ENCODE measurements around the gene CIAPIN1. TPM values are rescaled to one million over a fixed set of nuclear protein-coding genes. Genes with fewer than 3 reads are reported as not detected.
"Not testable (repeated sequence)": the region's sequence is repeated elsewhere in the genome, so short reads cannot be mapped to it uniquely, and the experiment has no call there.

Gene CIAPIN1
- total and polyA plus RNA-seq, 2 experiments from 2014 or later: 65.5 to 156 TPM

- no peak within 1 kb of the TSS for H3K27ac ChIP-seq
- DNase-seq (ENCODE audit: low read depth in 1 of 2, low spot score in 1 of 2): no peak
- no peaks in the 10 kb centered on the region for H3K4me1 ChIP-seq (ENCODE audit: low read depth)
- H3K36me3 ChIP-seq: no peaks in the 10 kb centered on the region
- no peak within 1 kb of the TSS for H3K4me3 ChIP-seq
- TF ChIP-seq CTCF (IDR thresholded peaks at IDR 0.05; ENCODE audit: low read depth, low read length): no peak
- H3K9me3 ChIP-seq (ENCODE audit: low read depth): no peaks in the 10 kb centered on the region
- no peaks in the 10 kb centered on the region for H3K27me3 ChIP-seq
These were observed 43.0 kb downstream of the CIAPIN1 start, which contains the start of gene CCL17 for GRCh38 chr16:57403965-57404817. Gene CCL17 (plus strand): TSS chr16:57404767. CDS start chr16:57413933, 9,166 bp downstream.

- TF ChIP-seq CTCF (IDR thresholded peaks at IDR 0.05; ENCODE audit: low read depth, low read length): no peak
- Histone ChIP-seq H3K27ac (no peak overlapping the region), H3K4me1 (ENCODE audit: low read depth) (no peaks in the 10 kb centered on the region), H3K36me3 (no peaks in the 10 kb centered on the region), H3K9me3 (ENCODE audit: low read depth) (no peaks in the 10 kb centered on the region), H3K27me3 (no peaks in the 10 kb centered on the region), H3K4me3 (no peak overlapping the region)
- peak in 1 of 2 donors; percentile 24 for DNase-seq (ENCODE audit: low read depth in 1 of 2, low spot score in 1 of 2)
These were observed 45.1 kb downstream of the CIAPIN1 start for GRCh38 chr16:57401943-57402640.

GRCh38 chr16:57397493-57397892 is 49.7 kb downstream of the CIAPIN1 start:
- not testable (repeated sequence) for H3K27ac ChIP-seq; DNase-seq (ENCODE audit: low read depth in 1 of 2, low spot score in 1 of 2); H3K4me1 ChIP-seq (ENCODE audit: low read depth)

GRCh38 chr16:57396786-57397185 is 50.4 kb downstream of the CIAPIN1 start:
- Histone ChIP-seq H3K36me3 (no peaks in the 10 kb centered on the region), H3K9me3 (ENCODE audit: low read depth) (no peaks in the 10 kb centered on the region), H3K4me3 (no peak overlapping the region), H3K27me3 (no peaks in the 10 kb centered on the region), H3K4me1 (ENCODE audit: low read depth) (no peaks in the 10 kb centered on the region), H3K27ac (no peak overlapping the region)
- TF ChIP-seq CTCF (IDR thresholded peaks at IDR 0.05; ENCODE audit: low read depth, low read length): no peak
- DNase-seq (ENCODE audit: low read depth in 1 of 2, low spot score in 1 of 2): no peak

More at GRCh38 chr16:57397493-57397892, 49.7 kb downstream of the CIAPIN1 start:
- not testable (repeated sequence) for H3K27me3 ChIP-seq; H3K9me3 ChIP-seq (ENCODE audit: low read depth); H3K36me3 ChIP-seq; H3K4me3 ChIP-seq

DNA sequence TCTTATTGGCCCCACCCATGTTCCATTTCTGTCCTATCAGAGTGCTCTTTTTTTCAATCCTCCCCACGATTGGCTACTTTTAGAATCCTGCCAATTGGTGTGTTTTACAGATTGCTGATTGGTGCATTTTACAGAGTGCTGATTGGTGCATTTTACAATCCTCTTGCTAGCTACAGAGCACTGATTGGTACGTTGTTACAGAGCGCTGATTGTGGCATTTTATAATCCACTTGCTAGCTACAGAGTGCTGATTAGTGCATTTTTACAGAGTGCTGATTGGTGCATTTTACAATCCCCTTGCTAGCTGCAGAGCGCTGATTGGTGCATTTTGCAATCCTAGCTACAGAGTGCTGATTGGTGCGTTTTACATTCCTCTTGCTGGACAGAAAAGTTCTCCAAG is 52.2 kb downstream of the CIAPIN1 start:
- H3K9me3 ChIP-seq (ENCODE audit: low read depth): no peaks in the 10 kb centered on the region

More for the DNA sequence above, 52.2 kb downstream of the CIAPIN1 start:
- Histone ChIP-seq H3K4me1 (ENCODE audit: low read depth) (no peaks in the 10 kb centered on the region), H3K27me3 (no peaks in the 10 kb centered on the region), H3K27ac (no peak overlapping the region), H3K4me3 (no peak overlapping the region), H3K36me3 (no peaks in the 10 kb centered on the region)
- TF ChIP-seq CTCF (IDR thresholded peaks at IDR 0.05; ENCODE audit: low read depth, low read length): no peak
- no peak for DNase-seq (ENCODE audit: low read depth in 1 of 2, low spot score in 1 of 2)
